Fibroblast of gingiva (primary cell): Measurements from ENCODE around the gene SHKBP1.
"Not testable (repeated sequence)": the region's sequence is repeated elsewhere in the genome, so short reads cannot be mapped to it uniquely, and the experiment has no call there.

ENCODE experiments used
- DNase-seq: peaks from one replicate; pipeline ENCODE4 v3.0.0-alpha.2; 2011; ENCODE audit warnings: low read depth

SHKBP1 gene

DNA sequence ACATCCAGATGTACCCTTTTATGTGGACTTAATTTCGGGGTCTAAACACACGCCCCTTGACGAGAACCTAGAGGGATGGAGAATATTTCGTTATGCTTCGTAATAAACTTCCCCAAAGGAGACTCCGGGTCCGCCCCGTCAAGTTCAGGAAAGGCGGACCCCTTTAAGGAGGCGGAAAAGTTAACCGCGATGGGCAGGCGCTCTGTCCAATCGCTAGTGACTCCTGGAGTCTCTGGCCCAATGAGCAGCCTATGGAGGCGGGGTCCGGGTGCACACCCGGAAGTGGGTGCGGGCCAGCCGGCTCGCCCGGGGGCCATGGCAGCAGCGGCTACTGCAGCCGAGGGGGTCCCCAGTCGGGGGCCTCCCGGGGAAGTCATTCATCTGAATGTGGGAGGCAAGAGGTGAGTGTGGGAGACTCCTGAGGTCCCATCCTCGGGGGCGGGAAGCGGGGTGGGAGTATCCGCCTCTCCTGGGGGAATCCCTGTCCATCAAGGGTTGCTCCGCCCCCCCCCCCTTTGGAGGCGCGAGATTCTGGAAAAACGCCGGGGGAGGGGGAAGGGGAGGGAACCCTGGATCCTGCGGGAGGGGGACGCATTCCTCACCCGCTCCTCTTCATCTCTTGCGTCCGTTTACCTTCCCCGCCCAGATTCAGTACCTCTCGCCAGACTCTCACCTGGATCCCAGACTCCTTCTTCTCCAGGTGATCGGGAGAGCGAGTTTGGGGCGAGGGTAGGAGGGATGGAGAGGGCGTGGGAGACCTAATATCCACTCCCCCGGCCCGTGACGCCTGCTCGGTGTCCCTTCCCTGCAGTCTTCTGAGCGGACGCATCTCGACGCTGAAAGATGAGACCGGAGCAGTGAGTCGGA lies at the start of gene SHKBP1:
TSS of gene SHKBP1 (plus strand) at position 289 of the 867 bp plus-strand sequence. CDS start at position 316, 27 bp downstream.
- DNase-seq: peak; percentile 92

DNA sequence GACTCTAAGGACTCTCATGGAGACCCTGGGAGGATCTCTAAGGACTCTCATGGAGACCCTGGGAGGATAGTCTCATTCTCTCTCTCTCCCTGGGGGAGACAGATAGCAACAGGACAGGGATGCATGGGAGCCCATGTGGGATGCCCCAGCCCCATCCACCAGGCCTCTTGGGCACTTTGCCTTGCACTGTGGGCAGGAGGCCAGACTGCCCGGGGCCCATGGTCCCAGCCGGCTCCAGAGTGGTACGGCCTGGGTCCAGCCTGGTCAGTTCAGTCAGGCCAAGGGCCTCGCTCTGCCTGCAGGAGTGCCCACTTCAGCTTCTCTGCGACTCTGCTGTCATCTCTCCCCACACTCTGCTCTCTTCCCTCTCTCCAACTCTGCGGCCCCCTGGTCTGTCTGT lies 48.6 kb upstream of the SHKBP1 start:
- DNase-seq: no peak

- no peak for DNase-seq
Observed at GRCh38 chr19:40528533-40529092, 48.1 kb upstream of the SHKBP1 start.

- peak; percentile 59 for DNase-seq
Observed at GRCh38 chr19:40529093-40529954, 47.3 kb upstream of the SHKBP1 start.

GRCh38 chr19:40530091-40530901 lies 46.4 kb upstream of the SHKBP1 start:
- no peak for DNase-seq

DNA sequence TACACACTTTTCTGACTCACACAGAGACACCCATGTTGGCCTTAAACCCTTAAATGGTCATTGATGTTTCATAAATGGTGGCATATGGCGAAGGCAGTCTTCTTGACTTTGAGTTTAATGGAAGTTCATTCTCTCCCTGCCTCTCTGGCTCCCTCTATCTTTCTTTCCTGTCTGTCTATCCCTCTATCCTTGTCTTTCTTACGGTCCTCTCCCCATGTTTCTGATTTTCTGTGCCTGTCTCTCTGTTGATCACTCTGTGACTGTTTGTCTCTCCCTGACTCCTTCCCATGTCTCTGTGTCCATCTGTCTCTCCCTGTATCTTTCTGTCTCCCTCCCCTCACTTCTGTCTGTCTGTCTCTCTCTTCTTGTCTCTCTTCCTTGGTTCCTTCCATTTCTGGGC lies 43.2 kb upstream of the SHKBP1 start:
- DNase-seq: no peak

DNA sequence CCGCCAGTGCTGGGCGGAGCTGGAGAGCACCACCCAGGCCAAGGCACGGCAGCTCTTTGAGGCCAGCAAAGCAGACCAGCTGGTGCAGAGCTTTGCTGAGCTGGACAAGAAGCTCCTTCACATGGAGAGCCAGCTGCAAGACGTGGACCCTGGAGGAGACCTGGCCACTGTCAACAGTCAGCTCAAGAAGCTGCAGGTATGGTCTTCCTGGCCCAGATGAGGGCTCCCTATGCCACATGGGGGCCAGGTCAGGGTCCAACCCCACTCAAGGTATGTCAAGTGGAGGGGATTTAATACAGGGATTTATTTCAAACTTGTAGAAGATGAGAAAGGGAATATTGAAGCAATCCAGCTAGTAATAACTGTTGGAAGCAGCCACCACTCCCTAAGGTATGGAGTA lies 42.5 kb upstream of the SHKBP1 start:
- DNase-seq: no peak

- no peak for DNase-seq
Observed at GRCh38 chr19:40539070-40539469, 37.6 kb upstream of the SHKBP1 start.

DNA sequence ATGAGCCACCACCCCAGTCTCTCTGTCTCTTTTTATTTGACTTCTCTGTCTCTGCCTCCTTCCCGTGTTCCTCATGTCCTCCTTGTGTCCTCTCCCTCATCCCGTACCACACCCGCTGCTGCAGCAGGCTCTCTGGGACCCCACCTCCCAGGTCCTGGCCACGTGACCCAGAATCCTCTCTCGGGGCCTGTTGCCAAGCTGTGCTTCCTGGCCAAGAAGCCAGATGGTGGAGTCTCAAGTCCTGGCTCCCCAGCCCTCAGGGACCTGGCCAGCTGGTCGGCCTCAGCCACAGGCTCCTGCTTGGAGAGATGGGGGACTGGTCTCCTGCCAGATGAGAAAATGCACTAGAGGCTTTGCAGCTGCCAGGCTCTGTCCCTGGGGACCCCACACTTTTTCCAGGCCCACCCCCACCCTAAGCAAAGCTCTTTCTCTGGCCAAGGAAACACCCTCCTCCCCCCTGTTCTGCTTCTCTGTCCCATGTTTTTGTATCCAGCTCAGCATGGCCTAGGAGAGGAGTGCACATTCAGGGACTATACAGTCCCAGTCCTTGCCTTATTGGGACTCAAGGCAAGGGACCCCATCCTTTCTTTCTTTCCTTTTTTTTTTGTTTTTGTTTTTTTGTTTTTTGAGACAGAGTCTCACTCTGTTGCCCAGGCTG lies 34.3 kb upstream of the SHKBP1 start:
- DNase-seq: peak; percentile 62

- DNase-seq: no peak
Observed at GRCh38 chr19:40543029-40543597, 33.6 kb upstream of the SHKBP1 start.

GRCh38 chr19:40546153-40546841 lies 30.4 kb upstream of the SHKBP1 start:
- DNase-seq: not testable (repeated sequence)

GRCh38 chr19:40547190-40547589 lies 29.5 kb upstream of the SHKBP1 start:
- not testable (repeated sequence) for DNase-seq

- no peak for DNase-seq
Observed at GRCh38 chr19:40547836-40548235, 28.8 kb upstream of the SHKBP1 start.

DNA sequence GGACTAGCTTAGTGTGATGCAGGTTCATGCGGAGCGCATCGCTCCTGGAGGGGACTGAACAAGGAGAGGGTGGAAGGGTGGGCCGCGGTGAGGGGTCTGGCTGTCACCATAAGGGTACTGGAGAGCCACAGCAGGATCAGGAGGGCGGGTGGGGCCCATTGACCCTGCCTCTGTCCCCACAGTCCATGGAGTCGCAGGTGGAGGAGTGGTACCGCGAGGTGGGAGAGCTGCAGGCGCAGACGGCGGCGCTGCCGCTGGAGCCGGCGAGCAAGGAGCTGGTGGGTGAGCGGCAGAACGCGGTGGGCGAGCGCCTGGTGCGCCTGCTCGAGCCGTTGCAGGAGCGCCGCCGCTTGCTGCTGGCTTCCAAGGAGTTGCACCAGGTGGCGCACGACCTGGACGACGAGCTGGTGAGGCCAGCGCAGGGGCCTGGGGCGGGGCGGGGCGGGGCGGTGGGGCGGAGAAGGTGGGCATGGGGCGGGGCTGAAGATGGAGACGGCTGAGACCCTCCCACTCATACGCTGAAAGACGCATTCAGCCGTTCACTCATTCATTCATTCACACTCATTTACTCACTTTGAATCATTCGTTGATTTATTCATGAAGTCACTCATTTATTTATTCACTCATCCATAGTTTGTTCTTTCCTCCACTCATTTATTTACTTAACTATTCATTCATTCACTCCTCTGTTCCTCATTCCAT lies 27.5 kb upstream of the SHKBP1 start:
- no peak for DNase-seq

GRCh38 chr19:40550951-40551350 lies 25.7 kb upstream of the SHKBP1 start:
- no peak for DNase-seq

- DNase-seq: no peak
Observed at GRCh38 chr19:40552848-40553247, 23.8 kb upstream of the SHKBP1 start.

DNA sequence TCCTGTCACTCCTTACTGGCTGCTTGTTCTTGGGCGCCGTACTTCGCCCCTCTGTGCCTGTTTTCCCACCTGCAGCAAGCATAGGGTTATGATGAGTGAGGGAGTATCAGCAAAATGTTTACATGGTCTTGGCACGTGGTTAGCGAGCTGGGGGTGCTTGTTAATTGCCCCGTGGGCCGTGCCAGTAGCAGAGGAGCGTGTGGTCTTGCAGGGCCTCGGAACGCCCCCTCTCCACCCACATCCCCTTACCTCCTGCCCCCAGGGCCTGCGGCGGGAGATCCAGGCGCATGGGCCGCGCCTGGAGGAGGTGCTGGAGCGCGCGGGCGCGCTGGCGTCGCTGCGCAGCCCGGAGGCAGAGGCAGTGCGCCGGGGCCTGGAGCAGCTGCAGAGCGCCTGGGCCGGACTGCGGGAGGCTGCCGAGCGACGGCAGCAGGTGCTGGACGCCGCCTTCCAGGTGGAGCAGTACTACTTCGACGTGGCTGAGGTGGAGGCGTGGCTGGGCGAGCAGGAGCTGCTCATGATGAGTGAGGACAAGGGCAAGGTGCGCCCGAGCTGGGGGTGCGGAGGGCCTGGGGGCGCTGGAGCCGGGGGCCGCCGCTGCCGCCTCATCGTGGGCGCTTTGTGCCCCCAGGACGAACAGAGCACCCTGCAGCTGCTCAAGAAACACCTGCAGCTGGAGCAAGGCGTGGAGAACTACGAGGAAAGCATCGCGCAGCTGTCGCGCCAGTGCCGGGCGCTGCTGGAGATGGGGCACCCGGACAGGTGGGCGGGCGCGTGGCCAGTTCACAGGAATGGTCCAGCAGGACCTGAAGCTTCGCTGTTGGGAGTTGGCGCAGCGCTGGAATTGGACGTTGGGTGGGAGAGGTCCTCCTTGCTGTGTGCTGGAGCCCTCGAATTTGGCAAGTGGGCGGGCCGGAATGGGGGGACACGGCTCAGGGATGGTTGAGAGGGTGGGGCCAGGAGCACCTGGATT lies 22.5 kb upstream of the SHKBP1 start:
- no peak for DNase-seq

DNA sequence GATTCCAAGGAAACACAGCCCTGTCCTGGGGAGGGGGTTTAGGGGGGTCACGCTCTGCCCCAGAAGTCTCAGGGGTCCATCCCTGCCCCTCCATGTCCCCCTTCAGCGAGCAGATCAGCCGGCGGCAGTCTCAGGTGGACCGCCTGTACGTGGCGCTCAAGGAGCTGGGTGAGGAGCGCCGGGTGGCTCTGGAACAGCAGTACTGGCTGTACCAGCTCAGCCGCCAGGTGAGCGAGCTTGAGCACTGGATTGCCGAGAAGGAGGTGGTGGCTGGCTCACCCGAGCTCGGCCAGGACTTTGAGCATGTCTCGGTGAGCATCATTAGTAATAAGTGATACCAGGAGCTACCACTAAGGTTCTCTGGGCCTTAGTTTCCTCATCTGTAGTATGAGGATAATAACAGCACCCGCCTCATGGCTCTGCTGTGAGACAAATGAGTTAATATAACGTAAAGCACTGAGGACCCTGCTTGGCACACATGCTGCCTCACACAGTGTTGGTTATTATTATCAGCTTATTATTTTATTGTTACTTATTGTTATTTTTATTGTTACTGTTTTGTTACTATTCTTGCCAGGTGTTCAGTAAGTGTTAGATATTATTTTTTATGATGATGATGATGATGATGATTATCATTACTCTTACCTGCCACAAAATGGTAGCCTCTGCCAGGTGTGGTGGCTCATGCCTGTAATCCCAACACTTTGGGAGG lies 20.5 kb upstream of the SHKBP1 start:
- DNase-seq: no peak
